Renal pelvis (tissue), 4 donors: ENCODE measurements around the gene CNTNAP5. TPM values are rescaled to one million over a fixed set of nuclear protein-coding genes. Genes with fewer than 3 reads are reported as not detected.
"Not testable (repeated sequence)": the region's sequence is repeated elsewhere in the genome, so short reads cannot be mapped to it uniquely, and the experiment has no call there.

Source experiments
- DNase-seq: peaks from one replicate; pipeline ENCODE4 v3.0.0-alpha.2; 2013
- polyA plus RNA-seq, 3 donors: library from polyadenylated mRNA; unstranded; fragments of 120-200 nt; gene quantifications; one replicate each; pipeline ENCODE4 v1.2.1, GENCODE V29; 2013; ENCODE audit not compliant: insufficient read length in 3 of 3

Gene CNTNAP5
- polyA plus RNA-seq, 3 donors: 0.11 TPM; not detected in 2

GRCh38 chr2:124319577-124319976 lies 294.5 kb downstream of the CNTNAP5 start:
- no peak for DNase-seq

- no peak for DNase-seq
These were observed 295.1 kb downstream of the CNTNAP5 start for GRCh38 chr2:124320051-124320688.

GRCh38 chr2:124323321-124323720 lies 298.2 kb downstream of the CNTNAP5 start:
- DNase-seq: no peak

- DNase-seq: no peak
These were observed 300.8 kb downstream of the CNTNAP5 start for GRCh38 chr2:124325667-124326440.

GRCh38 chr2:124327303-124327702 lies 302.2 kb downstream of the CNTNAP5 start:
- no peak for DNase-seq

- DNase-seq: no peak
These were observed 303.3 kb downstream of the CNTNAP5 start for GRCh38 chr2:124328397-124328796.

- no peak for DNase-seq
These were observed 308.7 kb downstream of the CNTNAP5 start for GRCh38 chr2:124333784-124334183.

- no peak for DNase-seq
These were observed 310.0 kb downstream of the CNTNAP5 start for GRCh38 chr2:124335058-124335457.

- DNase-seq: no peak
These were observed 314.6 kb downstream of the CNTNAP5 start for GRCh38 chr2:124339709-124340108.

- no peak for DNase-seq
These were observed 318.9 kb downstream of the CNTNAP5 start for GRCh38 chr2:124343827-124344498.

GRCh38 chr2:124347209-124347608 lies 322.1 kb downstream of the CNTNAP5 start:
- no peak for DNase-seq

- peak; percentile 48 for DNase-seq
These were observed 328.6 kb downstream of the CNTNAP5 start for GRCh38 chr2:124353656-124354055.

GRCh38 chr2:124354466-124354865 lies 329.4 kb downstream of the CNTNAP5 start:
- no peak for DNase-seq

- DNase-seq: not testable (repeated sequence)
These were observed 336.9 kb downstream of the CNTNAP5 start for GRCh38 chr2:124361966-124362365.

GRCh38 chr2:124369181-124369580 lies 344.1 kb downstream of the CNTNAP5 start:
- DNase-seq: no peak

GRCh38 chr2:124380221-124380749 lies 355.2 kb downstream of the CNTNAP5 start:
- no peak for DNase-seq

- no peak for DNase-seq
These were observed 357.1 kb downstream of the CNTNAP5 start for GRCh38 chr2:124382067-124382618.

GRCh38 chr2:124395961-124396360 lies 370.9 kb downstream of the CNTNAP5 start:
- no peak for DNase-seq

GRCh38 chr2:124402274-124402673 lies 377.2 kb downstream of the CNTNAP5 start:
- no peak for DNase-seq

GRCh38 chr2:124407836-124408534 lies 382.9 kb downstream of the CNTNAP5 start:
- DNase-seq: not testable (repeated sequence)

GRCh38 chr2:124424074-124424473 lies 399.0 kb downstream of the CNTNAP5 start:
- DNase-seq: no peak

- no peak for DNase-seq
These were observed 401.0 kb downstream of the CNTNAP5 start for GRCh38 chr2:124426122-124426521.
